ENCODE measurements around the gene CDC25B.

The CDC25B gene

DNA sequence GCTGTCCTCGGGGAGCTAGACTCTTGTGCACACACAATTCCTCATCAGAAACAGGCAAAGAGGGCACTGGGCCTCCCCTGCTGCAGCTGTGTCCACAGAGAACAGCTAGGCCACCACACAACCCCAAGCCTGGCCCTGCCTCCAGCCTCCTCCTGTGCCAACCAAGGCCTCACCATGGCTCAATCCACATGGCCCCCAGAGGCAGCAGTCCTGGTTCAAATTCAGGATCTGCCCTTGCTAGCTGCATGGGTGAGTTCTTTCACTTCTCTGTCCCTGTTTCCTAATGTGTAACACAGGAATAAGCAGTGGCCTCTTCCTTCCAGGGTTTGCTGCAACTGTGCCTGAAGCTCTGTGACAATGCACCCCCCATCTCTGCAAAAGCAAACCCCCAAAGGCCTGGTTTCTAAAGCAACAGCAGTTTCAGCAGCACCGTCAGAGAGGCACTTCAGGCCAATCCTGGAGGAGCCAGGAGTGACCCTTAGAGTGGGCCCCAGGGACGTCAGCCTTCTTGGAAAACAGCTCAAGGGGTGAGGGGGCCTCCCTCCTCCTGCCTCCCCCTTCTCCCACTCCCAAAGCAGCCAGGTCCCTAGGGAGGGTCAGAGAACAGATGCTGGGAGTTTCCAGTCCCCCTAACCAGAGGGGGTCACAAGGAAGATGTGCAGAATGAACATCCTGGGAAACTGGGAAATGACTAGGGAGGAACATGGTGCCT lies 30.8 kb upstream of the CDC25B start:
- peak; percentile 30 for DNase-seq

DNA sequence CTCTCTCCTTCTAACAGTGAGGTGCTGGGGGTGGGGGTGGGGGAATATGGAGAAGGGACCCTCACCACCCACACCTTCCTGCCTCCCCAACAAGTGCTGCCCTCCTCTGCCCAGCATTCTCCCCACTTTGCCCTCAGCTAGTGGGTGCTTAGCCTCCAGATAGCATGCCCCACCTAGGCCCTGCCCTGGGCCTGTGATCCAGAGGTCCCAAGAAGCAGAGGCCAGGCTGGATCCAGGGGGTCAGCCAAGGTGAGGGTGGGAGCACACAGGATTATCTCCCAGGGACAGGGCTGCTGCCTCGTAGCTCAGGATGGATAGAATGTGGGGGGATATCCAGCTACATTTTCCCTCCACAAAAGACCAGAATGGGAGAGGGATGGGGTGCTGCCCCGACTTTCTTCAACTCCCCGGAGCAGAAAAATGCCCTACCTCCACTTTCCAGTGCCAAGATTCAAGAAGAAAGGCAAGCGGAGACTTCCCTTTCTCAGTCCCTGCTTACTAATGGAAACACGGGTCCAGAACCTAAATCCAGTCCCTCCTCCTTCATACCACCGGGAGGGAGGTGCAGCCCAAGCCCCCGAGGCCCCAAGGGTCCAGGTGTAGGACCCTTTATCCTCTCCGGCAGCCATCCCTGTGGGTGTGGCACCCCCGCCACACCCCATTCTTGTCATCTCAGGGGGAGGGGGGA lies 29.5 kb upstream of the CDC25B start:
- DNase-seq: no peak

DNA sequence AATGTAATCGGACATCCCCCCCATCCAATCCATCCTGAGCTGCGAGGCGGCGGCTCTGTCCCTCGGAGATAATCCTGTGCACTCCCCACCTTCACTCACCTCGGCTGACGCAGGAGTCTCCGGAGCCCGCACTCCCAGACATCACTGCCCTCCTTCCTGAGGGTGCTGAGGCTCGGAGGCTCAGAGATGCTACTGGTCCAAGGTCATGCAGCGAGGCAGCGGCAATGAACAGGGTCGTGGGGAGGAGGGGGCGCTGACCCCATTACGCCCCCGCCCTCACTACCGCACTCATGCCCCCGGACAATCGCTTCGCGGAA lies 29.0 kb upstream of the CDC25B start:
- DNase-seq: peak; percentile 9

DNA sequence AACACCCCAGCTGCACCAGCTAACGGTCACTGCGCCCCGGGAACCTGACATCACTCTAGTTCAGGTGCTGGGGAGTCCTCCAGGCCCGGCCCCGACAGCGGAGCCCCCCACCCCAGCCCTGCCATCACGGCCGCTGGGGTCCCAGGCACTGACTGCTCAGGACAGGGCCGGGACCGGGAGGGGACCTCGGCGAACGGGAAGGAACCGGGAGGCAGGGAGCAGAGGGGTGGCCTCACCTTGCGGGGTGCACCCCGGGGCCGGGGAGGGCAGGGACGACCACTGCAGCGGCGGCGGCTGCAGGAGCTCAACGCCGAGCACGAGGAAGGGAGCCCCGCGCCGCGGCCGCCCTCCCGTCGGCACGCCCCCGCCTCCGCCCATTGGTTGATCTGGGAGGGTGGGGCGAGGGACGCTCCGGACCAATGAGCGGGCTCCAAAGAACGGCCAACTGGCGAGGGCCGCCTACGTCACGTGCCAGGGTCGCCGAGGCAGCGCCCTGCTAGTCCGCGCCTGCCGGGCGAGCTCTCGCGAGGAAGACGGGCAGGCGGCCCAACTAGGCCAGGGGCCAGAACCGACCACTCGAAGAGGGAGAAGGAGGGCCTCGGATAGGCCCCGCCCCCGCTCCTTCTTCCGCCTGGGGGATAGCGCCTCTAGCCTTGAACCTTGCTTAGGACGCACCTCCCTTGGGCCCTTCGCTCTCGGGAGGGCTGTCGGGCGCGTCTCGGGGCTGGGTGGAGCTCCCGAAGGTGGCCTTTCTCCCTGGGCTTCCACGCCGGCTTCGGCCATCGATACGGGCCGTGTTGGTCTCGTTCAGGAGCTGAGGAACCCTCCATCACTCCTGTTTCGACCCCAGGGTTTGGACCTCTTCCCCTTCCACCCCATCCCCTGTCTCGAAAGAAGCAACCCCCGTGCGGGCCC lies 28.4 kb upstream of the CDC25B start, which contains the start of gene ADISSP:
Gene ADISSP, minus strand, starts transcription at position 327 of the 915 bp plus-strand sequence. CDS start 7,653 bp downstream, outside the sequence.
- peak; percentile 99 for DNase-seq

DNA sequence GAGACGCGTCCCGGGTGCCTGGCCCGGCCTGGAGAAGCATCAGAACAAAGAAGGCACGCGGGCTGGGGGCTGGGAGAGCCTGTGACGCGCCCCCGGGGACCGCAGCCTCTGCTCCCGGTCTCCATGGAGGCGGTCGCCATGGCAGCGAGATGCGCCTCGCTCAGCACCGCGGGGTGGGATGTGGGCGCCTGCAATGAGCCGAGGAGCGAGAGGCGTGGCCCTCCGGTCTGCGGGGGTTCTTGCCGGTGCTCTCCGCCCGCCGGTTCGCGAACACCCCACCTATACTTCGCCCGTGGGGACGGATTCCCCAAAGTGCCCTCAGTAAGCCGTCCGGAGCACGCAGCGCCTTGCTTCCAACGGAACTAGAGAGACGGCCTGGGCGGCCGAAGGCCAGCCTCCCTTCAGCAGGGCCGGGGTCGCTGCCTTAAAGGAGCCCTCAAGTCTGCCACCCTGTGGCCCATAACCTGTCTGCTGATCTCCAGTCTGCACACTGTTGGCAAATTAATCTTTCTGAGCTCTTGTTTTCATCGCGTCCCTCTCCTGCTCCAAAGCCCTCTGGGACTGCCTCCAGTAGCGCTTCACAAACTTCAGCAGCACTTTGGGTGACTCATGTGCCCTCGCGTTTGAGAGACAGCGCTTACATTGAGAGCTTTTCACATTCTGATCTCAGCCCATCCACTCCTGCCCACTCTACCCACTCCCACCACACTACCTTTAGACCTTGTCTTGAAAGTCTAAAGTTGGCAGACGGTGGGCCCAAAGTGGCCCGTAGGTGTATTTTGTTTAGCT lies 27.6 kb upstream of the CDC25B start:
- peak; percentile 94 for DNase-seq

DNA sequence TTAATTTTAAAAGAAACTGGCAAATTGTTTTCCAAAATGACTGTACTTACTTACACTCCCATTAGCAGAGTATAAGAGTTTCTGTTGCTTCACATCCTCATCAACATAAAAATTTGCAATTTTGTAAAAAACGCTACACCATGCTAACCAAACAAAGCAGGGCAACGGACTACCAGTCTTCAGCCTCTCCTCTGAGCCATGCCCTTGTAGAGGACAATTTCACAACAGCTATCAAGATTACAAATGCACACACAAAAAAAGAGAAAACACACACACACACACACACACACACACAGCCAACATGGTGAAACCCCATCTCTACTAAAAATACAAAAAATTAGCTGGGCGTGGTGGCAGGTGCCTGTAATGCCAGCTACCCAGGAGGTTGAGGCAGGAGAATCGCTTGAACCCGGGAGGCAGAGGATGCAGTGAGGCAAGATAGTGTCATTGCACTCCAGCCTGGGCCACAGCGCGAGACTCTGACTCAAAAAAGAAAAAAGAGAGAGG lies 24.5 kb upstream of the CDC25B start:
- DNase-seq: no peak

DNA sequence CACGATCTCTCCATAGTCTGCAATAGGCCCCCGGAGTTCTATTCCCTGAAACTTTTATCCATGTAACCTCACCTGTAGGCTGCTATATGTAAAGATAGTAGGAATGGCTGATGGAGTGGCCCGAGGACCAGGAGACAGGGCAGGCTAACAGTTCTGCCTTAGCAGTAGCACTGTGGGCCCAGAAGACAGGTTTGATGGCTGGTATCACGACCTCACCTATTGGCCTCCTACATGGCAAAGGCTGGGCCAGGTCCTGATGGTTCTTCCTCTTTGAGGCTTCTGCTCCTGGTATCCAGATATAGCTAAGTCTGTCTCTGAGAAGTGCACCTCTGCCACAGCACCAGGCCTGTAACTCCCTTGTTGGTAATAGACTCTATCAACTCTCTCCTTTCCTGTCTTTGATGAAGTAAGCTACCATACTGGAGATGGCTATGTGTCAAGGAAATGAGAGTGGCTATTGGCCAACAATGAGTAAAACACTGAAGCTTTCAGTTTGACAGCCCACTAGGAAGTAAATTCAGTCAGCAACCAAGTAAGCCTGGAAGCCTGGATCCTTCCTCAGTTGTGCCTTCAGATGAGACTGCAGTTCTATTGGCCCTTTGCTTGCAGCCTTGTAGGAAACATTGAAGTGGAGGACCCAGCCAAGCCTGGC lies 20.5 kb upstream of the CDC25B start:
- no peak for DNase-seq

DNA sequence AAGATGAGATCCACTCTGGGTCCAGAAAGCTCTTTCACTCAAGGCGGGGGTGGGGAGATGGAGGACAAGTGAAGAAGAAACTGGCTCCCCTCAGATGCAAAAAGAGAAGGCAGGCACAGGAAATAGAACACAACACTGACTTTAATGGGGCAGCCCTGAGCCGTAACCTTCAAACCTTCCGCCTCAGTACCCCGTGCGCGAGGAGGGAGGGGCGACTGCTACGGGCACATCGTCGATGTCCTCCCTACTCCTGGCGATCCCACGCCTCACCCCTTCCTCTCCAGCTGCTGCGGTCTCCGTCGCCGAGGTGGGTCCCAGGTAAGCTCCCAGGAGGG lies 18.8 kb upstream of the CDC25B start:
- no peak for DNase-seq

DNA sequence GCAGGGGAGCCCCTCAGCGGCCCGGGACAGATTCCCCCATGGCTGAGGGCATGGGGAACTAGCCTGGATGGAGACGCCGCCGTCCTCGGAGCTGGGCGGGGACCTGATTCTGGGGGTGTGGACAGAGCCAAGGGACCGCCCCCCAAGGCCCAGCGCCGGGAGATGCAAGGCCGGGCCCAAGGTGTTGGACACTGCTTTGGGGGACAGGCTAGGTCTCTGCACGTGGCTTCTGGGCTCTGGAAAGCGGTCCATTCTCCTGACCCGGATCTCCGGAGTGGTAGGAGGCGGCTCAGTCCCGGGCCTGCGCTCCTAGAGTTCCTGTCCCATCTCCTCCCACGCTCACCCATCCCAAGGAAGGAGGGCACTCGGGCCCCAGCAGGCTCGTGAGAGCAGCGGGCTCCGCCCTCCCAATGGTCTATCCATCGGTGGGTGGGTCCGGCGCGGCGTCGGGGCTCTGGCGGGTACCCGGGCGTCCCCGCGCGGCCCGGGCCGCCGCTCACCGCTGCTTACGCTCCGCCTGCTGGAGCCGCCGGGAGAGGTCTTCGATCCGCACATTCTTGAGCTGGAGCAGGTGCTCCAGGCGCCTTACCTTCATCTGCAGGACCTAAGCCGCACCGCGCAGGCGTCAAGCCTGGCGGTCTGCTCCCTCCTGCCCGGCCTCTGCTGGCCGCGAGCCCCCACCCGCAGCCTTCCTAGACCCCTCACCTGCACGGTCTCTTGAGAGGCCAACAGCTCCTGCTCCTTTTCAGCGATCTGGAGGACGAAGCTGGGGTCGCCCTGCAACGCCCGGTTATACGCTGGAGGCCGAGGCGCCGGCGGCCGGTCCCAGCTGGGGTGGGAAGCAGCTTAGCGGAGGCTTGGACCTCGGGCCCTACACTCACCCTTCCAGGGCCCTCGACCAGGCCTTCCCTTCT lies 18.1 kb upstream of the CDC25B start:
- DNase-seq: peak; percentile 78

DNA sequence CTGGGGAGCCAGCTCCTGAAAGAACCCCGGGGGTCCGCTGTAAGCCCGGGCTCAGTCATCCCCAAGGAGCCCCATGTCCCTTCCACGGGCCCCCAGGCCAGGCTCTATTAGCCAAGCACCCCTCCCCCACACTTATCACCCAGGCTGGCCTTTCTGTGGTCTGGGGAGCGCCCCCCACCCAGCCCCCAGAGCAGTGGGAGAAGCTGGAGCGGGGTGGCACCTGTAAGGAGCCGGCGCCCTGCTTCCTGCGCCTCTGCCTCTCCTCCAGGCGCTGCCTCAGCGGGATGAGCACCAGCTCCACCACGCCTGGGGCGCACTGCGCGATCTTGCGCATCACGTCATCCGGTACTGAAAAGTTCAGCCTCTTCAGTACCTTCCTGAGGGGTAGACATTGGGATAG lies 17.1 kb upstream of the CDC25B start:
- DNase-seq: no peak

DNA sequence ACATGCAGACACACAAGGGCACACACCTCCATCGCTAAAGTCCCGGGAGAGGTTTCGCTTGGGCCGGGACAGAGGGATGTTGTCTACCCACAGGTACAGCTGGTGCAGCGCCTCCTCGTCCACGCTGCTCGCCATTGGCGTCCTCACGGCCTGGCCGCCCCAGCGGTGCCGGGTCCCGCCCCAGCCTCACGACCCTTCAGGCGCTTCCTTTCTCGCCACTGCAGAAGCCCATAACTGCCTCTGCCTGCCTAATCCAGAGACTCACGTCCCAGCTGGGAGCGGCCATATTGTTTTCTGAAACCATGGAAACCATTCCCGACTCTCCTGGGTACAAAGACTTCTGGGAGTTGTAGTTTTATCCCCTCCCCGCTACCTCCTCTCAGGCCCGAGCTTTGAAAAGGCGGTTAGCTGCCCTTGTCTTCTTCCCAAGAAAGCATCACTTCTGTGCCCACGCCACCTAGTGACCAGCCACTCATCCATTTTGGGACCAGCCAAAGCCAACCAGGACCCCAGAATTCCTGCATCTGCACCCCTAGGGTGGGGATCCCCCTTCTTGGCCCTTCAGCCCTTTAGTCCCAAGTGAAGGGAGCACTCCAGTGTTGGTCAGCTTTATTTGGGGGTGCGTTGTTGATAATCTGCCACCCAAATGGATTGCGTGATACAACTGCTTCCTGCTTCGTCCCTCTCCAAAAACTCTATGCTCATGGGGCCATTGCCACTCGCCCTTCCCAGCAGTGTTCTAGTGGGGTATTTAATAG lies 14.8 kb upstream of the CDC25B start, which contains the start of gene SPEF1:
Gene SPEF1, minus strand, starts transcription at position 296 of the 758 bp plus-strand sequence. Its CDS starts 161 bp downstream, at position 135.
- peak; percentile 93 for DNase-seq

DNA sequence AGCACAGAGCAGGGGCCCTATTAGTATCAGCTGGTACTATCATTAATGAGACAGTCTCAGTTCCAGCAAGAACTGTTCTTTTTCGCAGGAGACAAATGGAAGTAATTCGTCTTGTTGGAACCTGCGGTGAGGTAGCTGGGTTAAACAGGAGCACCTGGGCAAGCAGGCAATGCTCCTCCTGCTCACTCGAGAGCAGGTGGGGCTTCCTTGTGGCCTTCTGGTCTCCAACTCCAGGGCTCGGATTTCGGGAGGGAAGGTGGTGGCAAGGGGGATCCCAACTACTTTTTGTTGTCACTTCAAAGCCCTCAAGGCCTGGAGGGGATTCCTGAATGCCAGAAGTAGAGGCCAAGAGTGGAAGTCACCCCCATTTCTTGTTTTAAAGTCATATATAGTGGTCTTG lies 13.5 kb upstream of the CDC25B start:
- DNase-seq: peak; percentile 41

DNA sequence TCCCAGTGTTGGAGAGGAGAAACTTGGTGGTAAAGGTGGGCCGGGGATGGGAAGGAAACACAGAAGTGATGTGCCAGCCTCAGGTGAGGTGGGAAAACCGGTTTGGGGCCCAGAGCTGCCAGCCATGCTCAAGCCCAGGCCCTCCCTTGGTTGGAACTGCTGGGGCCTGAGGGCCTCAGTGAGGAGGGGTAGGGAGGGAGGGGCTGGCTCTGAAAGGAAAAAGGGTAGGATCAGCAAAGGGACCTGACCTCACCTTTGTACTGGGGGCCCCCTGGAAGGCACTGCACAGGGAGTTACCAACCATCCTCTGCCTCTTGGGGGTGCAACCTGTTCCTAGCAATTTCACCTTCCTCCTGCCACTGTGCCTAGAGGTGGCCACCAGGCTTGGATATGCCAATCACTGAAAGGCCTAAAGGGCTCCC lies 13.0 kb upstream of the CDC25B start:
- no peak for DNase-seq

DNA sequence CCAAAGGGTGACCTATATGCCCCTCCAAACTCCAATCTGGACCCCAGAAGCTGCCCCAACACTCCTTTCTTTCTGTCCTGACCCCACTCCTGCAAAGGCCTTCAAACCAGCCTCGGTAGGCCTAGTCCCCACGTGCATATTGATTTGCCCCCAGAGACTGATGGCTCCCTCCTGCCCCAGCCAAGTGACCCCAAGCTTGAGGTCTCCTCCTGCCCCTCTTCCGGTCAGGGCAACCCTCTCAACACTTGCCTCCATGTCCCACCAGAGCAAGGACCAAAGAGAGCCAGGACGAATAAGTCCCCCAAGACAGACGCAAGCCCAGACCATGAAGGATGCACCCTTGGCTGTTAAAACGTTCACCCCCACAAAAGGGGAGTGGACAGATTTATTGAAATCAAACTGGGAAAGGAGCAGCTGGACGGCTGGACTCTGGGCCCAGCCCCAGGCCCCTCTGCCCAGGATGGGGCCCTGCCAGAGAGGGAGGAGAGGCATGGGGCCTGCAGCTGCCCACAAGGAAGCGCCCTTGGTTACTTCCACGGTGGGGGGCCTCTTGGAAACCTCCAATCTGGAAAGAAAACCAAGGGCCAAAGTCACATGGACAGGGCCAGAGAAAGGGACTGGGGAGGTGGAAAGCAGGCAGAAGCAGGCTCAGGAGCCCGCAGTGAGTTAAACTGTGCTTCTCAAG lies 12.5 kb upstream of the CDC25B start:
- DNase-seq: no peak

DNA sequence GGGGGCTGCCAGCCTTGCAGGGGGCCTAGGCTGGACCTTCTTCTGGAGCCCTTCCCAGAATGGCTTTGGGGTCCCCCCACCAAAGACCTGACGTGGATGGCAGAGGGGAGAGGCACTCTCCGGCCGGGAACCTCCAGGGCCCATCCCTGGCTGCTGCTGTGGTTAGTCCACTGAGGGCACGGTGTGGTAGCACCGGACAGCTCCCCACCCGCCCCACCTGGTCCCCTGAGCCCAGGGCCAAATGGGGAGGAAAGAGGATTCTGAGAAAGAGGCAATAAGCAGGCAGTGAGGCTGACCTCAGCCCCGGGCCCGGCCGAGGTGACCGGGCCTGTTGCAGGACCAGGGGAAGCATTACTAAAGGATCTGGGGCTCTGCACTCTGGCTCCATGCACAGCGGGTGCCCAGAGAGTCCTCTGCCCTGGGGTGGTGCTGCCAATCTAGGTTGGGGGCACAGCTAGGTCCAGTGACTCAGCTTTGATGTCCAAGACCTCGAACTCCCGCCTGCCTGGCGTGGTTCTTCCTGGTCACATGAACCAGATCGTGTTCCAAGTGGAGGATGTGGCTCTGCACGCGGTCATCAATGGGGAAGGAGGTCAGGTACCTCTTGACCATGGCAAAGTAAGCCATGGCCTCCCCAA lies 11.8 kb upstream of the CDC25B start:
- no peak for DNase-seq

DNA sequence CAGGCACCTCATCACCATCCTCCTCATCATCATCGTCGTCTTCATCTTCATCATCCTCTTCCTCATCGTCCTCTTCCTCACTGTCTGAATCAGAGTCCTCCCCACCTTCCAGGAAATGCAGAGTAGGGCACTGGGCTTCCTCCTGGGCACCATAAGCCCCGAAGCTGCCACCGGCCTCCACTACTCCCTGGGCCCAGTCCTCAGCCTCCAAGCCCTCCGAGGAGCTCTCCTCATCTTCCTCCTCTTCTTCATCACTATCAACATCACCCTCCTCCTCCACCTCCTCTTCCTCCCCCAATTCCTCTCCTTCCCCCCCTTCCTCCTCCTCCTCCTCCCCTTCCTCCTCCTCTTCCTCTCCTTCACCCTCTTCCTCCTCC lies 11.3 kb upstream of the CDC25B start:
- DNase-seq: no peak

DNA sequence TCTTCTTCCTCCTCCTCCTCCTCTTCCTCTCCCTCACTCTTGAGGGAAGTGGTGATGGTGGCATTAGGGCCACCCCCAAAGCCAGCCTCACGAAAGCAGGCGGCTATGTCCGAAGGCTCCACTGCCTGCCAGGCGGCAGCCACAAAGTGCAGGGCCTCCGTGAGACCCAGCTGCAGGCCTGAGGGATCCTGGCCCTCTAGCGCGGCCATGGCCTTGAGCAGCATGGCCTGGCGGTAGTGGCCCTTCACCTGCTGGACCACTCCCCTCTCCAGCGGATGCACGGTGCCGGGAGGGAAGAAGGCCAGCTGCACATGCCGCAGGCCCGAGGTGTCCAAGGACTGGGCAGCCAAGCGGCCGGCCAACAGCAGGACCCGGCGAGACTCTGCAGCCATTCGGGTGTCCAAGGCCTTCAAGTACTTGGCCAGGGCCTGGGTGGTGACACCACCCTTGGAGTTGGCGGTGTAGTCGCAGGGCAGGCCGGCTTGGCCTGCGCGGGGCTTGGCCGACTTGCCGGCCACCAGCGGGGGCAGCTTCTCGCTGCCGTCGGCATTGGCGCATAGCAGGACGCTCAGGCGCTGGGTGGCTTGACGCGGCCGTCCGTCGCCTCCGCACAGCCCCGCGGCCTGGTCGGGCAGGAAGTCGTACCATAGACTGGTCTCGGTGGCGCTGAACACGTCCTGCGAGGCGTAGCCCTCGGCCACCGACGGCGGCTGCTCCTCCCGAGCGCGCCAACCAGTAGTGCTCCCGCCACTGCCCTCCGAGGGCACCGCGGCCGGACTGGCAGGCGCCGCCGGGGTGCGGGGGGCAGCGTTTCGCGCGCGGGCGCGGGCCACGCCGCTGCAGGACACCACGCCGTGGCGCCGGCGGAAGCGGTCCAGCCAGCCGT lies 10.6 kb upstream of the CDC25B start:
- no peak for DNase-seq

DNA sequence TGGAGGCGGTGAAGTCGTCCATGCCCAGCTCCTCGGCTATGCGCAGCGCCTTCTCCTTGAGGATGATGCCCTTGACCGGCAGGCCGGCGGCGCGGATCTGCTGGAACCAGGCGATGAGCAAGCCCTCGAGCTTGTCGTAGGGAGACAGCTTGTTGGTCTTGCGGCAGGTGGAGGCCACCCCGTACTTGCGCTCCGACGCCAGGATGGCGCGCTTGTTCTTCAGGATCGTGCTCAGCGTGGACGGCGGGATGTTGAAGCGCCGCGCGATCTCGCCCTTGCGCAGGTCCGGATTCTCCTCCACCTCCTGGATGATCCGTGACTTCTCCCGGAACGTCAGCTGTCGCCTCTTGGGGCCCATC lies 10.0 kb upstream of the CDC25B start:
- peak; percentile 42 for DNase-seq

Measured in NCI-H2171 treated with DMSO at 0.1 percent for 48 hours (cell line).